CD14-positive monocyte (primary cell): Measurements from ENCODE around the gene PPP1R10. TPM values are rescaled to one million over a fixed set of nuclear protein-coding genes. Genes with fewer than 3 reads are reported as not detected.
A peak's percentile ranks its signal among the peaks of the same experiment; 100 is the strongest.
"Not testable (repeated sequence)": the region's sequence is repeated elsewhere in the genome, so short reads cannot be mapped to it uniquely, and the experiment has no call there.

Experiments used
- DNase-seq, 3 donors: peaks; one replicate each; pipeline ENCODE4 v3.0.0-alpha.2; 2011 to 2022
- H2AFZ ChIP-seq: 2 replicates; pipeline ENCODE4 v1.6.0; 2012; ENCODE audit warnings: mild to moderate bottlenecking, low read depth, low read length, inconsistent platforms; ENCODE audit not compliant: insufficient read depth, poor library complexity, severe bottlenecking
- H3K27ac ChIP-seq, 2 donors: 1 replicate in 1 of 2; 2 replicates in 1 of 2; pipeline ENCODE4 v1.5.1; 2012 to 2013; ENCODE audit warnings: low read length in 2 of 2, control low read depth in 1 of 2, inconsistent platforms in 1 of 2, low read depth in 1 of 2, mild to moderate bottlenecking in 1 of 2
- H3K27me3 ChIP-seq, 2 donors: one replicate each; pipeline versions ENCODE4 v1.6.0 to v1.6.1; 2011 to 2013; ENCODE audit warnings: low read length in 2 of 2; ENCODE audit not compliant: control insufficient read depth in 2 of 2, insufficient read depth in 2 of 2
- H3K36me3 ChIP-seq, 2 donors: replicated peaks in 1 of 2; 1 replicate in 1 of 2; 2 replicates in 1 of 2; pipeline versions ENCODE4 v1.5.1 to v1.6.1; 2012 to 2013; ENCODE audit warnings: low read length in 2 of 2, control low read depth in 1 of 2, inconsistent platforms in 1 of 2, mild to moderate bottlenecking in 1 of 2; ENCODE audit not compliant: insufficient read depth in 2 of 2, control insufficient read depth in 1 of 2
- H3K4me1 ChIP-seq, 2 donors: 1 replicate in 1 of 2; 2 replicates in 1 of 2; pipeline versions ENCODE4 v1.5.1 to v1.6.1; 2012 to 2013; ENCODE audit warnings: low read length in 2 of 2, control low read depth in 1 of 2, inconsistent platforms in 1 of 2, mild to moderate bottlenecking in 1 of 2, moderate library complexity in 1 of 2; ENCODE audit not compliant: insufficient read depth in 2 of 2, control insufficient read depth in 1 of 2
- H3K4me2 ChIP-seq: replicated peaks from 2 replicates; pipeline ENCODE3; 2012; ENCODE audit warnings: low read length, moderate library complexity, mild to moderate bottlenecking; ENCODE audit not compliant: poor library complexity, severe bottlenecking; ENCODE audit errors: extremely low read depth
- H3K4me3 ChIP-seq, 3 experiments: fragments of 200-600 bp in 1 of 3; sonication (generic) in 1 of 3; replicated peaks in 1 of 3; 1 replicate in 2 of 3; 2 replicates in 1 of 3; pipeline ENCODE4 v1.5.1; 2011 to 2013; ENCODE audit warnings: low read length in 3 of 3, mild to moderate bottlenecking in 3 of 3, control low read depth in 2 of 3, low read depth in 2 of 3, inconsistent platforms in 1 of 3, moderate library complexity in 1 of 3
- H3K79me2 ChIP-seq: 2 replicates; pipeline ENCODE4 v1.6.0; 2012; ENCODE audit warnings: mild to moderate bottlenecking, control low read depth, inconsistent platforms, low read length, moderate library complexity; ENCODE audit not compliant: insufficient read depth
- H3K9ac ChIP-seq: 2 replicates; pipeline ENCODE4 v1.6.0; 2017; ENCODE audit warnings: low read length, mild to moderate bottlenecking; ENCODE audit not compliant: insufficient read depth, poor library complexity, severe bottlenecking
- H3K9me3 ChIP-seq, 2 donors: replicated peaks in 1 of 2; 1 replicate in 1 of 2; 2 replicates in 1 of 2; pipeline versions ENCODE4 v1.5.1 to v1.6.1; 2012 to 2013; ENCODE audit warnings: low read length in 2 of 2, control low read depth in 1 of 2; ENCODE audit not compliant: control insufficient read depth in 1 of 2, insufficient read depth in 1 of 2
- H4K20me1 ChIP-seq: 2 replicates; pipeline ENCODE4 v1.6.0; 2012; ENCODE audit warnings: mild to moderate bottlenecking, low read length, control low read depth, moderate library complexity; ENCODE audit not compliant: insufficient read depth
- H3K27ac Mint-ChIP-seq, 7 donors: one replicate each; pipeline ENCODE4 v1.8.0; 2020; ENCODE audit warnings: mild to moderate bottlenecking in 7 of 7, mixed read lengths in 7 of 7, moderate library complexity in 6 of 7, inconsistent platforms in 2 of 7
- H3K27me3 Mint-ChIP-seq, 3 donors: one replicate each; pipeline ENCODE4 v1.8.0; 2021 to 2022; ENCODE audit warnings: low read depth in 3 of 3, mild to moderate bottlenecking in 3 of 3, mixed read lengths in 3 of 3, moderate library complexity in 3 of 3, inconsistent platforms in 1 of 3
- H3K36me3 Mint-ChIP-seq, 2 donors: one replicate each; pipeline ENCODE4 v1.8.0; 2020; ENCODE audit warnings: mixed read lengths in 2 of 2, inconsistent platforms in 1 of 2, mild to moderate bottlenecking in 1 of 2
- H3K4me1 Mint-ChIP-seq: one replicate; pipeline ENCODE4 v1.8.0; 2020; ENCODE audit warnings: mild to moderate bottlenecking, mixed read lengths
- H3K4me3 Mint-ChIP-seq, 2 donors: one replicate each; pipeline ENCODE4 v1.8.0; 2020; ENCODE audit warnings: mild to moderate bottlenecking in 2 of 2, mixed read lengths in 2 of 2, moderate library complexity in 1 of 2
- H3K9me3 Mint-ChIP-seq, 7 donors: one replicate each; pipeline ENCODE4 v1.8.0; 2020 to 2022; ENCODE audit warnings: mixed read lengths in 7 of 7, mild to moderate bottlenecking in 6 of 7, moderate library complexity in 6 of 7, inconsistent platforms in 2 of 7
- CTCF ChIP-seq: fragments of 200-600 bp; IDR thresholded peaks from one replicate; pipeline ENCODE4 v1.8.0; 2022; ENCODE audit warnings: antibody characterized with exemption, mild to moderate bottlenecking
- WGBS: methylation state at CpG from one replicate; pipeline ENCODE4 v1.1.5; 2013; ENCODE audit warnings: missing lambda C conversion rate; ENCODE audit not compliant: insufficient coverage; 5-methylcytosine and 5-hydroxymethylcytosine counted together
- intact Hi-C, 2 donors: fragments of 100-400 bp; cut with micrococcal nuclease; formaldehyde crosslinking; loops; one replicate each; pipeline versions ENCODE4 v1.15.0 to v1.15.1; 2023
- polyA plus RNA-seq, 3 donors: library from polyadenylated mRNA; depleted of rRNA in 1 of 3; unstranded in 2 of 3; stranded (reverse) in 1 of 3; fragments of 300-500 nt in 2 of 3; fragments of >200 nt in 1 of 3; fragmentation: Illumina TruSeq in 2 of 3; gene quantifications; 1 replicate in 2 of 3; 2 replicates in 1 of 3; pipeline ENCODE4 v1.2.3, GENCODE V29; 2012 to 2021

PPP1R10 gene
- polyA plus RNA-seq, 3 donors: 9.5 to 18.3 (median 16.4) TPM

GRCh38 chr6:30597315-30598144 is 19.5 kb downstream of the PPP1R10 start:
- H3K27me3 ChIP-seq, H3K27me3 Mint-ChIP-seq, H3K79me2 ChIP-seq, H3K9me3 Mint-ChIP-seq, H2AFZ ChIP-seq, H3K4me3 ChIP-seq, H3K4me2 ChIP-seq, H3K9ac ChIP-seq, H3K4me3 Mint-ChIP-seq, H3K4me1 ChIP-seq, H3K27ac ChIP-seq, H3K4me1 Mint-ChIP-seq, H3K9me3 ChIP-seq: not testable (repeated sequence)
- Histone ChIP-seq H4K20me1 (peaks cover 53% of the 10 kb centered on the region), H3K36me3 (peaks cover 33 to 51% of the 10 kb centered on the region in 2 donors)
- WGBS: 67% methylated on average over 3 of the region's 15 CpGs
- TF ChIP-seq CTCF: peak; percentile 85
- DNase-seq: peak; percentile 57 to 72 (median 66)
- Mint-ChIP-seq H3K36me3 (peaks cover 31 to 52% of the 10 kb centered on the region in 2 donors), H3K27ac (peak overlapping the region in 1 of 7 donors; percentile 2)
- intact Hi-C loops: loop anchor here (1.0 to 10.0 kb wide), 4 partner anchors 53 to 115 kb away; no protein-coding TSS in a partner anchor

DNA sequence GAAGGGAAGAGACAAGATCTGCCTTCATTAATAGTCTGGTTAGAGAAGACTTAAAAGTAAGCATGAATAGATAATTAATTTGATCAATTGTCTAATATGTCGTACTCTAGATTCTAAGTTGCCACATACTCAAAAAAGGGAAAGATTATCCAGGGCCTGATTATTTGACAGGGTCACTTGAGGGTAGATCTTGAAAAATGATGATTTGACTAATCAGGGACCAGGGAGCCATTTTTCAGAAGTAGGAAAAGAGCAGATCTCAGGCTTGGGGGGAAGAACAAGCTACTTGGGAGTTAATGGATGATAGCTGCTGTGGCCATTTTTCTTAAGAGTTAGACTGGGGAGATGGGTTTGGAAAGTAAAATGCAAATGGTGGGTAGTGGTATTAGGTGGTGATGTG is 24.8 kb downstream of the PPP1R10 start:
- Histone ChIP-seq H4K20me1 (peaks cover 31% of the 10 kb centered on the region), H3K9me3 (no peaks in the 10 kb centered on the region), H3K27me3 (no peaks in the 10 kb centered on the region), H3K4me1 (no peaks in the 10 kb centered on the region), H3K4me2 (no peak overlapping the region), H3K9ac (no peak overlapping the region), H2AFZ (no peak overlapping the region), H3K79me2 (no peaks in the 10 kb centered on the region), H3K27ac (no peak overlapping the region), H3K36me3 (peaks cover 50 to 79% of the 10 kb centered on the region in 2 donors), H3K4me3 (no peak overlapping the region)
- no peak for DNase-seq
- Mint-ChIP-seq H3K36me3 (peaks cover 59 to 81% of the 10 kb centered on the region in 2 donors), H3K4me1 (peaks cover 2% of the 10 kb centered on the region), H3K9me3 (peaks cover 0 to 2% (median 0%) of the 10 kb centered on the region in 7 donors), H3K27me3 (no peaks in the 10 kb centered on the region), H3K27ac (peak overlapping the region in 2 of 7 donors; percentile 15 to 68), H3K4me3 (no peak overlapping the region)
- no peak for TF ChIP-seq CTCF
- intact Hi-C loops: loop anchor here in 1 of 2 donors (10.0 kb wide), 1 partner anchor 47 kb away; no protein-coding TSS in a partner anchor
- no CpG with 5 or more reads among the region's 1 CpG for WGBS
